ENCODE results near the gene GAL.

Gene GAL

DNA sequence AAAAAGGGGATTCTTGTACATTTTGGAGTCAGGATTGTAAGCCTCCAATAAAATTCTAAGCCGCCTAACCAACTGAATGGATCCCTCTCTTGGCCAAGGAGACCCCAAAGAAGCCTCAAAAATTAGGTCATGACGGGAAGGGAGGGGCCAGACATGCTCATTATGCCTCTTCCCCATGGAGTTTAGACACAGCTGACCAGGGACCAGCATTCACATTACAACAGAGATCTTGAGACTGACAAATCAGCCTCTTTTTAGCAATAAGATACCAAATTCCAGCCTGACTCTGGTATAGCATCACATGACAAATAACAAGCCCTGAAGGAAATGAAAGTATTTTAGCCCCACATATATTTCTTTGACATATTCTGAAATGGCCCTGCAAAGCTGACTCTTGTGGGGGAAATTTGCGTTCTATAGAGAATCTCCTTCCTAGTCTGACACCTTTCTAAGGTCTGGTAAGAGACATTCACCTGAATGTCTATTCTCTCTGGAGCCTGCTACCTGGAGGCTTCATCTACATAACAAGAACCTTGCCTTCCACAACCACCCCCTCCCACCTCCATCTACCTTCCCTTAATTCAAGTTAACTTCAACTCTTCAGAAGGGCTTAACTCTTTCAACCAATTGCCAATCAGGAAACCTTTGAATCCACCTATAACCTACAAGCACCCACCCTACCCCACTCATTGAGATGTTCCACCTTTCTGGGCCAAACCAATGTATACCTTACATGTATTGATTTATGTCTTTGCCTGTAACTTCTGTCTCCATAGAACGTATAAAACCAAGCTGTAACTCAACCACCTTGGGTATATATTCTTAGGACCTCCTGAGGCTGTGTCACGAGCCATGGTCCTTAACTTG, 10.3 kb downstream of the GAL start:
- Histone ChIP-seq H2AFZ (ENCODE audit: low read depth, low read length) (no peak overlapping the region), H3K4me2 (ENCODE audit: low read length) (no peak overlapping the region), H3K4me1 (ENCODE audit: low read length) (no peaks in the 10 kb centered on the region), H4K20me1 (ENCODE audit: insufficient read depth, low read length) (no peaks in the 10 kb centered on the region), H3K27me3 (ENCODE audit: low read depth, low read length) (peaks cover 19% of the 10 kb centered on the region; the same call in 1 of the 2 replicates), H3K27ac (ENCODE audit: low read length) (no peak overlapping the region), H3K79me2 (ENCODE audit: low read length) (no peaks in the 10 kb centered on the region), H3K9me3 (ENCODE audit: insufficient read depth, low read length) (peaks cover 2% of the 10 kb centered on the region; the same call in 1 of the 2 replicates), H3K4me3 (ENCODE audit: low read length) (no peak overlapping the region), H3K36me3 (replicated peaks; ENCODE audit: low read depth, low read length) (no peaks in the 10 kb centered on the region), H3K9ac (ENCODE audit: low read length) (no peak overlapping the region)
- TF ChIP-seq, protein P1, sequence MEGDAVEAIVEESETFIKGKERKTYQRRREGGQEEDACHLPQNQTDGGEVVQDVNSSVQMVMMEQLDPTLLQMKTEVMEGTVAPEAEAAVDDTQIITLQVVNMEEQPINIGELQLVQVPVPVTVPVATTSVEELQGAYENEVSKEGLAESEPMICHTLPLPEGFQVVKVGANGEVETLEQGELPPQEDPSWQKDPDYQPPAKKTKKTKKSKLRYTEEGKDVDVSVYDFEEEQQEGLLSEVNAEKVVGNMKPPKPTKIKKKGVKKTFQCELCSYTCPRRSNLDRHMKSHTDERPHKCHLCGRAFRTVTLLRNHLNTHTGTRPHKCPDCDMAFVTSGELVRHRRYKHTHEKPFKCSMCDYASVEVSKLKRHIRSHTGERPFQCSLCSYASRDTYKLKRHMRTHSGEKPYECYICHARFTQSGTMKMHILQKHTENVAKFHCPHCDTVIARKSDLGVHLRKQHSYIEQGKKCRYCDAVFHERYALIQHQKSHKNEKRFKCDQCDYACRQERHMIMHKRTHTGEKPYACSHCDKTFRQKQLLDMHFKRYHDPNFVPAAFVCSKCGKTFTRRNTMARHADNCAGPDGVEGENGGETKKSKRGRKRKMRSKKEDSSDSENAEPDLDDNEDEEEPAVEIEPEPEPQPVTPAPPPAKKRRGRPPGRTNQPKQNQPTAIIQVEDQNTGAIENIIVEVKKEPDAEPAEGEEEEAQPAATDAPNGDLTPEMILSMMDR (IDR thresholded peaks at IDR 0.05; ENCODE audit: low read depth, low read length): no peak
- no peak for TF ChIP-seq EZH2phosphoT487 (IDR thresholded peaks at IDR 0.05; ENCODE audit: low read depth)

DNA sequence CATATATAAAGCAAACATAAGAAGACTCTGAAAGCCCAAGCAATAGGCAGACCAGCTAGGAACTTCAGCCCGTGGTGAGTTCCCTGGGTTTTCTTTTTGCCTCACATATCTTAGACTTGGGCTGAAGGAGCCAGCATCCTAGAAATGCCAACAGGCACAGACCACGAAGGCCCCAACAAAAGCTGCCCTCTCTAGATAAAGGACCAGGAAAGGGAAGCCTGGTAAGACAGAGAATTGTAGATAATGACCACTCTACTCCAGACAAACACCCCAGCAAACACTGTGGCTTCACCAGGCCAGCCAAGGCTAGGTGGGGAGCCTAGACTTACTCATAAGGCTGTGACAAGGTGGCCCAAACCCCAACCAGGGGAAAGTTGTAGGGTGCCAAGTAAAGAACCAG, 11.2 kb downstream of the GAL start:
- no peaks in the 10 kb centered on the region for H3K79me2 ChIP-seq (ENCODE audit: low read length)
- H3K9ac ChIP-seq (ENCODE audit: low read length): no peak overlapping the region
- no peak overlapping the region for H3K27ac ChIP-seq (ENCODE audit: low read length)
- H3K4me2 ChIP-seq (ENCODE audit: low read length): no peak overlapping the region
- no peaks in the 10 kb centered on the region for H3K36me3 ChIP-seq (replicated peaks; ENCODE audit: low read depth, low read length)
- H3K9me3 ChIP-seq (ENCODE audit: insufficient read depth, low read length): peaks cover 2% of the 10 kb centered on the region; the same call in 1 of the 2 replicates
- no peak overlapping the region for H3K4me3 ChIP-seq (ENCODE audit: low read length)
- no peak for TF ChIP-seq EZH2phosphoT487 (IDR thresholded peaks at IDR 0.05; ENCODE audit: low read depth)
- TF ChIP-seq, protein P1 (IDR thresholded peaks at IDR 0.05; ENCODE audit: low read depth, low read length): no peak
- H4K20me1 ChIP-seq (ENCODE audit: insufficient read depth, low read length): no peaks in the 10 kb centered on the region
- no peaks in the 10 kb centered on the region for H3K4me1 ChIP-seq (ENCODE audit: low read length)
- peaks cover 18% of the 10 kb centered on the region; the same call in 1 of the 2 replicates for H3K27me3 ChIP-seq (ENCODE audit: low read depth, low read length)
- no peak overlapping the region for H2AFZ ChIP-seq (ENCODE audit: low read depth, low read length)

DNA sequence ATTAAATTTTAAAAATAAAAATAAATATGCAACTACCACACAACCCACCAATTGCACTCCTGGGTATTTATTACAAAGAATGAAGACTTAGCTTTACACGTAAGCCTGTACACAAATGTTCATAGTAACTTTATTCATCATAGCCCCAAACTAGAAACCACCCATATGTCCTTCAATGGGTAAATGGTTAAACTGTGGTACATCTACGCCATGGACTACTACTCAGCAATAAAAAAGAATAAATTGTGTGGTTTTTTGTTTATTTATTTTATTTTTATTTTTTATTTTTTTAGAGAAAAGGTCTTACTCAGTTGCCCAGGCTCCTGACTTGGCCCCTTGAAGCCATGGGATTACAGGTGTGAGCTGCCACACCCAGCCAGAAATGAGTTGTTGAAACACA, 14.6 kb downstream of the GAL start:
- Histone ChIP-seq H2AFZ (ENCODE audit: low read depth, low read length) (no peak overlapping the region), H3K4me3 (ENCODE audit: low read length) (no peak overlapping the region), H4K20me1 (ENCODE audit: insufficient read depth, low read length) (no peaks in the 10 kb centered on the region), H3K27me3 (ENCODE audit: low read depth, low read length) (peaks cover 39% of the 10 kb centered on the region), H3K4me1 (ENCODE audit: low read length) (no peaks in the 10 kb centered on the region), H3K36me3 (replicated peaks; ENCODE audit: low read depth, low read length) (no peaks in the 10 kb centered on the region), H3K27ac (ENCODE audit: low read length) (no peak overlapping the region), H3K9ac (ENCODE audit: low read length) (no peak overlapping the region), H3K4me2 (ENCODE audit: low read length) (no peak overlapping the region), H3K9me3 (ENCODE audit: insufficient read depth, low read length) (peaks cover 2% of the 10 kb centered on the region), H3K79me2 (ENCODE audit: low read length) (no peaks in the 10 kb centered on the region)
- no peak for TF ChIP-seq EZH2phosphoT487 (IDR thresholded peaks at IDR 0.05; ENCODE audit: low read depth)
- TF ChIP-seq, protein P1 (IDR thresholded peaks at IDR 0.05; ENCODE audit: low read depth, low read length): no peak

DNA sequence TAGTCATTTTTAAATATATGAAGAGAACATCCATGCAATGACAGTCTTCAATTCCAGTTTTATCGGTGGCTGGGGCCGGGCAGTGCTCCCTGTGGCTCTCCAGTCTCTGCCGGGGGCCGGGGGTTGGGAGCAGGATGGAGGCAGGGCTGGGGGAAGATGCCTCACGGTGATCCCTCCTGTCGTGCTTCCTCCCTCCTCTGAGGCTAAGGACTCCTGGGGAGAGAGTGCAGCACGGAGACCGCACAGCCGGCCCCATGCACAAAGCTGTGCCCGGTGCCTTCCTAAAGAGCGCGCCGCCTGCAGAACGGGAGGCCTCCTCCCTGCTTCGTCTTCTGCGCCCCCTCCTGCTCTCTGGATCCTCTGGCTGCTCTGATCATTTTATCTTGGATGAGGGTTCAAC, 20.5 kb downstream of the GAL start:
- TF ChIP-seq EZH2phosphoT487 (IDR thresholded peaks at IDR 0.05; ENCODE audit: low read depth): no peak
- TF ChIP-seq, protein P1 (IDR thresholded peaks at IDR 0.05; ENCODE audit: low read depth, low read length): no peak
- H4K20me1 ChIP-seq (ENCODE audit: insufficient read depth, low read length): no peaks in the 10 kb centered on the region
- no peak overlapping the region for H3K9ac ChIP-seq (ENCODE audit: low read length)
- H2AFZ ChIP-seq (ENCODE audit: low read depth, low read length): no peak overlapping the region
- H3K9me3 ChIP-seq (ENCODE audit: insufficient read depth, low read length): no peaks in the 10 kb centered on the region; the same call in 1 of the 2 replicates
- peaks cover 22% of the 10 kb centered on the region for H3K27me3 ChIP-seq (ENCODE audit: low read depth, low read length)
- H3K4me2 ChIP-seq (ENCODE audit: low read length): no peak overlapping the region
- H3K36me3 ChIP-seq (replicated peaks; ENCODE audit: low read depth, low read length): no peaks in the 10 kb centered on the region
- no peak overlapping the region for H3K27ac ChIP-seq (ENCODE audit: low read length)
- no peaks in the 10 kb centered on the region for H3K79me2 ChIP-seq (ENCODE audit: low read length)
- H3K4me3 ChIP-seq (ENCODE audit: low read length): no peak overlapping the region
- no peaks in the 10 kb centered on the region for H3K4me1 ChIP-seq (ENCODE audit: low read length)
